ENCODE data around the gene TM4SF20.

TM4SF20 gene

DNA sequence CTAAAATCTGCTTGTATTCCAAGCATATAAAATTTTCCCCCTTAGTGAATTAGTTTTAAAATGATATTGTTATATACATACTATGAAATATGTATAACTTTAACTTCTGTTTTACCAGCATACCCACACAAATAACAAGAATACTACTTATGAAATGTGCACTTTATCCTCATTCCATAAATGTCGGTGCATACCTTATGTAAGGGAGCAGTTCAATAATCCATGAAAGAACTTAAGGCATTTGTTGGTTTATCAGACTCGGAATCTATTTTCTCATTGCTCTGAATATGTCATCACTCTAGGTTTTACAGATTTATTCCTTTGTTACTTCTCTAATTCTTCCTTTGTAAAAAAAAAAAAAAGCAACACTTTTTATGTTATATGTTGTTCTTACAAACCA, 66.5 kb downstream of the TM4SF20 start:
- Histone ChIP-seq H3F3A (ENCODE audit: low read depth) (no peaks in the 10 kb centered on the region), H3K27me3 (ENCODE audit: insufficient read depth, low read length, poor library complexity, severe bottlenecking) (no peaks in the 10 kb centered on the region), H3K4me2 (ENCODE audit: low read depth, low read length, poor library complexity, severe bottlenecking) (no peak overlapping the region), H4K20me1 (ENCODE audit: insufficient read depth, low read length, poor library complexity, severe bottlenecking) (no peaks in the 10 kb centered on the region), H3K9ac (ENCODE audit: low read depth, low read length, poor library complexity, severe bottlenecking) (no peak overlapping the region), H3K4me1 (ENCODE audit: insufficient read depth, low read length, poor library complexity, severe bottlenecking) (no peaks in the 10 kb centered on the region), H3K36me3 (ENCODE audit: insufficient read depth, low read length) (no peaks in the 10 kb centered on the region), H3K79me2 (ENCODE audit: insufficient read depth, low read length) (no peaks in the 10 kb centered on the region), H2AFZ (ENCODE audit: low read length) (no peak overlapping the region), H3K9me3 (ENCODE audit: insufficient read depth, low read depth, low read length) (no peaks in the 10 kb centered on the region), H3K9me2 (replicated peaks; ENCODE audit: low read depth, low read length) (no peaks in the 10 kb centered on the region), H3K4me3 (ENCODE audit: low read length, poor library complexity, severe bottlenecking) (no peak overlapping the region)
- TF ChIP-seq EZH2phosphoT487 (IDR thresholded peaks at IDR 0.05; ENCODE audit: borderline replicate concordance), result no peak
- TF ChIP-seq, protein P1, sequence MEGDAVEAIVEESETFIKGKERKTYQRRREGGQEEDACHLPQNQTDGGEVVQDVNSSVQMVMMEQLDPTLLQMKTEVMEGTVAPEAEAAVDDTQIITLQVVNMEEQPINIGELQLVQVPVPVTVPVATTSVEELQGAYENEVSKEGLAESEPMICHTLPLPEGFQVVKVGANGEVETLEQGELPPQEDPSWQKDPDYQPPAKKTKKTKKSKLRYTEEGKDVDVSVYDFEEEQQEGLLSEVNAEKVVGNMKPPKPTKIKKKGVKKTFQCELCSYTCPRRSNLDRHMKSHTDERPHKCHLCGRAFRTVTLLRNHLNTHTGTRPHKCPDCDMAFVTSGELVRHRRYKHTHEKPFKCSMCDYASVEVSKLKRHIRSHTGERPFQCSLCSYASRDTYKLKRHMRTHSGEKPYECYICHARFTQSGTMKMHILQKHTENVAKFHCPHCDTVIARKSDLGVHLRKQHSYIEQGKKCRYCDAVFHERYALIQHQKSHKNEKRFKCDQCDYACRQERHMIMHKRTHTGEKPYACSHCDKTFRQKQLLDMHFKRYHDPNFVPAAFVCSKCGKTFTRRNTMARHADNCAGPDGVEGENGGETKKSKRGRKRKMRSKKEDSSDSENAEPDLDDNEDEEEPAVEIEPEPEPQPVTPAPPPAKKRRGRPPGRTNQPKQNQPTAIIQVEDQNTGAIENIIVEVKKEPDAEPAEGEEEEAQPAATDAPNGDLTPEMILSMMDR (conservative IDR thresholded peaks at IDR 0.05; ENCODE audit: low read length), result no peak

Measured in Loucy (cell line).